OCI-LY7 (cell line): Measurements from ENCODE around the gene KAZN. TPM values are rescaled to one million over a fixed set of nuclear protein-coding genes. Genes with fewer than 3 reads are reported as not detected.
A peak's percentile ranks its signal among the peaks of the same experiment; 100 is the strongest.

Source experiments
- BruUV-seq: library from RNA; stranded (reverse); fragments of 400-500 nt; replicated peaks from 2 replicates; lab custom pipeline; 2021; lab: Mats Ljungman, UMichigan
- CTCF ChIA-PET: fragments of 300-600 bp; sonication (Branson Sonifier 250); formaldehyde crosslinking; loops from one replicate; lab custom pipeline; 2022; ENCODE audit warnings: antibody characterized with exemption; ENCODE audit not compliant: unreplicated experiment; lab: Charles Lee
- POLR2A ChIA-PET: fragments of 300-600 bp; sonication (Branson Sonifier 250); formaldehyde crosslinking; loops from one replicate; lab custom pipeline; 2022; ENCODE audit warnings: antibody characterized with exemption; lab: Charles Lee
- DNase-seq: peaks from one replicate; pipeline ENCODE4 v3.0.0-alpha.2; 2015; ENCODE audit warnings: low spot score
- H2AFZ ChIP-seq: fragments of 200-600 bp; sonication (generic), shearing (Covaris generic); 2 replicates; pipeline ENCODE4 v1.6.1; 2014; ENCODE audit warnings: mild to moderate bottlenecking, antibody characterized with exemption, low read length, moderate library complexity
- H3K27ac ChIP-seq: fragments of 200-600 bp; sonication (generic); 2 replicates; pipeline ENCODE4 v1.5.1; 2014; ENCODE audit warnings: mixed run types, low read depth, mild to moderate bottlenecking, moderate library complexity, low read length, inconsistent platforms; ENCODE audit not compliant: poor library complexity, severe bottlenecking
- H3K36me3 ChIP-seq: fragments of 200-600 bp; sonication (generic); 2 replicates; pipeline ENCODE4 v1.6.1; 2014; ENCODE audit warnings: mild to moderate bottlenecking, antibody characterized with exemption, low read length, moderate library complexity, mixed read lengths; ENCODE audit not compliant: insufficient read depth
- H3K4me1 ChIP-seq: fragments of 200-600 bp; sonication (generic); 2 replicates; pipeline ENCODE4 v1.5.1; 2014; ENCODE audit warnings: mild to moderate bottlenecking, low read length; ENCODE audit not compliant: insufficient read depth, poor library complexity, severe bottlenecking
- H3K4me2 ChIP-seq: fragments of 200-600 bp; sonication (generic); 2 replicates; pipeline ENCODE4 v1.6.1; 2014; ENCODE audit warnings: mild to moderate bottlenecking, low read length
- H3K4me3 ChIP-seq: fragments of 200-600 bp; sonication (generic); 2 replicates; pipeline ENCODE4 v1.5.1; 2014; ENCODE audit warnings: mild to moderate bottlenecking, low read depth, low read length; ENCODE audit not compliant: poor library complexity, severe bottlenecking
- H3K79me2 ChIP-seq: fragments of 200-600 bp; sonication (generic); 2 replicates; pipeline ENCODE4 v1.6.1; 2016; ENCODE audit warnings: low read depth, mild to moderate bottlenecking, low read length, moderate library complexity, mixed read lengths; ENCODE audit not compliant: insufficient read depth
- H3K9me2 ChIP-seq: fragments of 200-600 bp; sonication (generic); 2 replicates; pipeline ENCODE4 v1.6.1; 2016; ENCODE audit warnings: mild to moderate bottlenecking, low read length, mixed read lengths; ENCODE audit not compliant: insufficient read depth
- H3K9me3 ChIP-seq: fragments of 200-600 bp; sonication (generic); 2 replicates; pipeline ENCODE4 v1.6.1; 2014; ENCODE audit warnings: mild to moderate bottlenecking, mixed run types, low read length, mixed read lengths
- H4K20me1 ChIP-seq: fragments of 200-600 bp; sonication (generic); 2 replicates; pipeline ENCODE4 v1.6.1; 2014; ENCODE audit warnings: mild to moderate bottlenecking, antibody characterized with exemption, low read length, moderate library complexity, mixed read lengths; ENCODE audit not compliant: insufficient read depth
- CTCF ChIP-seq: fragments of 200-600 bp; sonication (generic); conservative IDR thresholded peaks from 2 replicates; pipeline ENCODE4 v1.5.1; 2014; ENCODE audit warnings: mild to moderate bottlenecking, antibody characterized with exemption, low read length, moderate library complexity, mixed read lengths
- EZH2phosphoT487 ChIP-seq: fragments of 200-600 bp; sonication (generic); IDR thresholded peaks from 2 replicates; pipeline ENCODE4 v1.6.1; 2018; ENCODE audit warnings: low read depth, borderline replicate concordance, mild to moderate bottlenecking, mixed run types, antibody characterized with exemption, low read length, moderate library complexity, mixed read lengths
- intact Hi-C: fragments of 100-400 bp; cut with micrococcal nuclease; formaldehyde crosslinking; loops from one replicate; pipeline ENCODE4 v1.10.0; 2022; ENCODE audit not compliant: unreplicated experiment
- total RNA-seq, 2 experiments: library from RNA; depleted of rRNA in 1 of 2; stranded (reverse); fragments of >200 nt in 1 of 2; shearing (Covaris generic) in 1 of 2; gene quantifications; 2 replicates each; pipeline ENCODE4 v1.2.3, GENCODE V29; 2014 to 2022

The KAZN gene
- total RNA-seq, 2 experiments from 2014 or later = 0.40 to 2.4 TPM

- Histone ChIP-seq H3K4me3 (no peak overlapping the region), H3K36me3 (no peaks in the 10 kb centered on the region), H4K20me1 (no peaks in the 10 kb centered on the region), H3K9me2 (no peaks in the 10 kb centered on the region), H3K27ac (no peak overlapping the region), H3K4me1 (peaks cover 6% of the 10 kb centered on the region), H3K9me3 (0 out of 2 replicates have a peak, but pooled peaks cover 4% of the 10 kb centered on the region), H3K4me2 (no peak overlapping the region), H2AFZ (no peak overlapping the region), H3K79me2 (no peaks in the 10 kb centered on the region)
- peak; percentile 7 for DNase-seq
- no peak for TF ChIP-seq EZH2phosphoT487
- TF ChIP-seq CTCF = no peak
- no TSS peak for BruUV-seq
- ChIA-PET CTCF (no interaction called here), POLR2A (interaction anchor here (0.7 kb wide), 2 partner anchors 376 to 1027 kb away, joined by 3 read pairs; no protein-coding TSS in a partner anchor)
- intact Hi-C loops = no loop called here
Measured at GRCh38 chr1:14824314-14824915, 225.9 kb downstream of the KAZN start.

- H3K79me2 ChIP-seq = no peaks in the 10 kb centered on the region
- POLR2A ChIA-PET = no interaction called here
- BruUV-seq = no TSS peak
- TF ChIP-seq EZH2phosphoT487 (no peak), CTCF (no peak)
- H3K27ac ChIP-seq = no peak overlapping the region
- no peak for DNase-seq
- no peaks in the 10 kb centered on the region for H3K9me2 ChIP-seq
- intact Hi-C loops = no loop called here
- no peaks in the 10 kb centered on the region for H4K20me1 ChIP-seq
- no peak overlapping the region for H2AFZ ChIP-seq
- H3K4me3 ChIP-seq = no peak overlapping the region
- no peak overlapping the region for H3K4me2 ChIP-seq
- peaks cover 6% of the 10 kb centered on the region for H3K4me1 ChIP-seq
- H3K36me3 ChIP-seq = no peaks in the 10 kb centered on the region
- H3K9me3 ChIP-seq = 0 out of 2 replicates have a peak, but pooled peaks cover 4% of the 10 kb centered on the region
- CTCF ChIA-PET = no interaction called here
Measured at GRCh38 chr1:14825396-14825795, 226.9 kb downstream of the KAZN start.

GRCh38 chr1:14826172-14826636, 227.7 kb downstream of the KAZN start:
- ChIA-PET CTCF (no interaction called here), POLR2A (no interaction called here)
- DNase-seq = no peak
- no TSS peak for BruUV-seq
- no peaks in the 10 kb centered on the region for H4K20me1 ChIP-seq
- no peak overlapping the region for H3K27ac ChIP-seq
- intact Hi-C loops = no loop called here
- H3K4me3 ChIP-seq = no peak overlapping the region
- H3K79me2 ChIP-seq = no peaks in the 10 kb centered on the region
- peaks cover 6% of the 10 kb centered on the region for H3K4me1 ChIP-seq
- H3K9me2 ChIP-seq = no peaks in the 10 kb centered on the region
- H3K36me3 ChIP-seq = no peaks in the 10 kb centered on the region
- 0 out of 2 replicates have a peak, but pooled peaks cover 4% of the 10 kb centered on the region for H3K9me3 ChIP-seq
- no peak overlapping the region for H2AFZ ChIP-seq
- TF ChIP-seq CTCF (no peak), EZH2phosphoT487 (no peak)
- no peak overlapping the region for H3K4me2 ChIP-seq
